Colonic mucosa (tissue), 4 donors: ENCODE measurements around the gene HOXA9. TPM values are rescaled to one million over a fixed set of nuclear protein-coding genes. Genes with fewer than 3 reads are reported as not detected.
A peak's percentile ranks its signal among the peaks of the same experiment; 100 is the strongest.

Source experiments
- DNase-seq: peaks from one replicate; pipeline ENCODE4 v3.0.0-alpha.2; 2020
- H3K27ac ChIP-seq: fragments of 200-600 bp; one replicate; pipeline ENCODE4 v1.8.0; 2021
- H3K27me3 ChIP-seq: fragments of 200-600 bp; one replicate; pipeline ENCODE4 v1.8.0; 2021
- H3K36me3 ChIP-seq: fragments of 200-600 bp; one replicate; pipeline ENCODE4 v1.8.0; 2021
- H3K4me1 ChIP-seq: fragments of 200-600 bp; one replicate; pipeline ENCODE4 v1.8.0; 2021; ENCODE audit warnings: mild to moderate bottlenecking
- H3K4me3 ChIP-seq: fragments of 200-600 bp; one replicate; pipeline ENCODE4 v1.8.0; 2021
- H3K9ac ChIP-seq, 2 donors: one replicate each; pipeline ENCODE4 v1.7.0; 2013; ENCODE audit warnings: control low read depth in 2 of 2, low read depth in 2 of 2, low read length in 2 of 2
- H3K9me3 ChIP-seq: fragments of 200-600 bp; one replicate; pipeline ENCODE4 v1.8.0; 2021
- CTCF ChIP-seq: fragments of 200-600 bp; IDR thresholded peaks from one replicate; pipeline ENCODE4 v1.8.0; 2022; ENCODE audit warnings: antibody characterized with exemption, mild to moderate bottlenecking
- intact Hi-C: fragments of 100-400 bp; cut with DNase I; formaldehyde crosslinking; loops from one replicate; pipeline ENCODE4 v1.14.1; 2022
- total RNA-seq, 2 donors: library from RNA; stranded (reverse); fragmentation: NEBNext Ultra II Directional in 1 of 2; extraction: Animal tissue kit (Norgen Biotek cat#: 25700) in 1 of 2; gene quantifications; one replicate each; pipeline ENCODE4 v1.2.1, GENCODE V29; 2021
- donor health status: healthy.
- donor health status: DM: no; HTN: no; CAD: no.
- donor health status: DM: no; HTN: no; CAD: no.

Gene HOXA9
- total RNA-seq, 2 donors from 2014 or later: 19.5 to 22.1 TPM

GRCh38 chr7:27185013-27185853 is 19.9 kb upstream of the HOXA9 start, which contains the start of gene HOXA11:
HOXA11 (minus strand) TSS chr7:27185232; CDS start chr7:27185144, 88 bp downstream.
- H3K4me3 ChIP-seq: peak within 1 kb of the TSS; percentile 50
- intact Hi-C loops: no loop called here
- no peaks in the 10 kb centered on the region for H3K36me3 ChIP-seq
- H3K9me3 ChIP-seq: no peaks in the 10 kb centered on the region
- peak within 1 kb of the TSS; percentile 94 for H3K27ac ChIP-seq
- H3K27me3 ChIP-seq: peaks cover 5% of the 10 kb centered on the region
- peak; percentile 91 for DNase-seq
- H3K4me1 ChIP-seq: peaks cover 20% of the 10 kb centered on the region
- TF ChIP-seq CTCF: no peak
- peak within 1 kb of the TSS; percentile 89 to 92 for H3K9ac ChIP-seq

- DNase-seq: no peak
- Histone ChIP-seq H3K9me3 (no peaks in the 10 kb centered on the region), H3K27ac (peak overlapping the region; percentile 94), H3K36me3 (no peaks in the 10 kb centered on the region), H3K27me3 (peaks cover 5% of the 10 kb centered on the region), H3K9ac (peak overlapping the region; percentile 89 to 92), H3K4me3 (peak overlapping the region; percentile 50), H3K4me1 (peaks cover 20% of the 10 kb centered on the region)
- no peak for TF ChIP-seq CTCF
- intact Hi-C loops: no loop called here
Measured at GRCh38 chr7:27184337-27185012, 19.1 kb upstream of the HOXA9 start.

- H3K4me1 ChIP-seq: peaks cover 20% of the 10 kb centered on the region
- H3K27me3 ChIP-seq: peaks cover 5% of the 10 kb centered on the region
- intact Hi-C loops: no loop called here
- peak overlapping the region; percentile 89 to 92 for H3K9ac ChIP-seq
- H3K4me3 ChIP-seq: peak overlapping the region; percentile 50
- H3K36me3 ChIP-seq: no peaks in the 10 kb centered on the region
- no peak for DNase-seq
- H3K9me3 ChIP-seq: no peaks in the 10 kb centered on the region
- peak overlapping the region; percentile 94 for H3K27ac ChIP-seq
- TF ChIP-seq CTCF: no peak
Measured at GRCh38 chr7:27183682-27184336, 18.5 kb upstream of the HOXA9 start.

GRCh38 chr7:27182861-27183681 is 17.7 kb upstream of the HOXA9 start:
- no peaks in the 10 kb centered on the region for H3K9me3 ChIP-seq
- H3K27ac ChIP-seq: peak overlapping the region; percentile 94
- intact Hi-C loops: no loop called here
- no peak for TF ChIP-seq CTCF
- DNase-seq: no peak
- peaks cover 5% of the 10 kb centered on the region for H3K27me3 ChIP-seq
- H3K4me3 ChIP-seq: peak overlapping the region; percentile 50
- H3K4me1 ChIP-seq: peaks cover 20% of the 10 kb centered on the region
- no peaks in the 10 kb centered on the region for H3K36me3 ChIP-seq
- H3K9ac ChIP-seq: peak overlapping the region; percentile 89 to 92
